HG03520 (cell line): Measurements from ENCODE around the gene LYZL1.
"Not testable (repeated sequence)": the region's sequence is repeated elsewhere in the genome, so short reads cannot be mapped to it uniquely, and the experiment has no call there.

Source experiments
- ATAC-seq: cut with Tn5 transposase; IDR thresholded peaks from one replicate; pipeline ENCODE4 v1.9.1; 2021; ENCODE audit warnings: mild to moderate bottlenecking, moderate library complexity; ENCODE audit not compliant: unreplicated experiment

Gene LYZL1

DNA sequence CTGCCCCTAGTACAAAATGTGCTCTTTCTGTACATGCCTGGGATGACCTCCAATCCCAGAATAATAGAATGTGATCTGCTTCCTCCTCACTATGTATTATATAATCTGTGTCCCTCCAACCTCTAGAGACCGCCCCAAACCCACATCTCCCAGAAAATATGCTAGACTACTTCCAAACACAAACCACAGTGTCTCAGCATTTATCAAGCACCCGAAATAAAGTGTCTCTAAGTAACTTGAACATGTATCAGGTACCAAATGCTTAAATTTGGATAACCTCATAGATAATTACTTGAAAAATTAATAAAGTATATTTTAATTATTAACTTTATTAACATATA, 16.1 kb downstream of the LYZL1 start:
- no peak for ATAC-seq

DNA sequence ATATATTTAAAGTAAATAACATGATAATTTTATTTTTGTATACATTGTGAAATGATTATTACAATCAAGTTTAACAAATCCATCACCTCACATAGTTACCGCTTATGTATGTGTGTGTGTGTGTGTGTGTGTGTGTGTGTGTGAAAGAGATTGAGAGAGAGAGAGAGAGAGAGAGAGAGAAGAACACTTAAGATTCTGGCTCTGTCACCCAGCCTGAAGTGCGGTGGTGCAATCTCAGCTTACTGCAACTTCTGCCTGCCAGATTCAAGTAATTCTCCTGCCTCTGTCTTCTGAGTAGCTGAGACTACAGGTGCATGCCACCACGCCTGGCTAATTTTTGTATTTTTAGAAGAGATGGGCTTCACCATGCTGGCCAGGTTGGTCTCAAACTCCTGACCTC, 17.8 kb downstream of the LYZL1 start:
- no peak for ATAC-seq

DNA sequence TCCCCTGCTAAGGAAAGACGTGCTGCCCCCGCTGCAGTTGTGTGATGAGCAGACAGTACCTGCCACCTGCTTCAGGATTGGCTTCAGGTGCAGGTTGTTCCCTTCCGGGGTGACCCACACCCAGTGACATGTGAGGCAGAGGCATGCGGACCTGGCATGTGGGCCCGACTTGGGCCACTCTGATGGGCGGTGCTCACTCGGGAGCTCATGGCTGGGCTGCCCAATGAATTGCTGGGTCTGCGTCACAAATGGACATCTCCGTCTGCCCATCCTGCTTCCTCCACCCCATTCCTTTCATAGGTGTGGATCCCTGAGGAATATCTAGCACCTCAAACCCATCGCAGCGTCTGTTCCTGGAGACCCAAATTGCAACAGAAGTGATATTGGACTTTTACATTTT, 19.3 kb downstream of the LYZL1 start:
- not testable (repeated sequence) for ATAC-seq

DNA sequence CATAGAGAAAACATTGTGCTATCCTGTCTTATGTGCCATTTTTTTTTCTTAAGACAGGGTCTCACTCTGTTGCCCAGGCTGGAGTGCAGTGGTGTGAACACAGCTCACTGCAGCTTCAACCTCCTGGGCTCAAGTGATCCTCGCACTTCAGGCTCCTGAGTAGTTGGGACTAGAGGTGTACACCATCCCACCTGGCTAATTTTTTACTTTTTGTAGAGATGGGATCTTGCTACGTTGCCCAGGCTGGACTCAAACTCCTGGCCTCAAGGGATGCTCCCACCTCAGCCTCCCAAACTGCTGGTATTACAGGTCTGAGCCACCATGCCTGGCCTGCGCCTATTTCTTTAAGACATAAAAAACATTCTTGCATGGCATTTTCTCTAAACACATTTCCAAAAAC, 20.6 kb downstream of the LYZL1 start:
- no peak for ATAC-seq

DNA sequence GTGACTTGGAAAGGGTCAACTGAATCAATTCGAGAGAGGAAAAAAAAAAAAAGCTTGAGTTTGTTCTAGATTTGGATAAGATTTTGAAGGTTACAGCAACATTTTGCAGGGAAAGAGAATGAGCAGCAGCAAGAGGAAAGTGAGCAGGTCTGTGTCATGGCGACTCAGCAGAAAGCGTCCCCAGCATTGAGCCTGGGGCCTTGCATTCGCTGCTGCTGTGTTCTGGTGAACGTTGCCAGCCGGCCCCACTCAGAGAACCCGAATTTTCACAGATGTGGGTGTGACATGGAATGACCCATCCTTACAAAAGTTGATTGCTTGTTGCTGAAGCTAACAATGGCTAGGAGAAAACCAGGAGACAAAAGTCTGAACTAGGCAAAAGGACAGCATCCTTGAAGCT, 21.6 kb downstream of the LYZL1 start:
- ATAC-seq = not testable (repeated sequence)

DNA sequence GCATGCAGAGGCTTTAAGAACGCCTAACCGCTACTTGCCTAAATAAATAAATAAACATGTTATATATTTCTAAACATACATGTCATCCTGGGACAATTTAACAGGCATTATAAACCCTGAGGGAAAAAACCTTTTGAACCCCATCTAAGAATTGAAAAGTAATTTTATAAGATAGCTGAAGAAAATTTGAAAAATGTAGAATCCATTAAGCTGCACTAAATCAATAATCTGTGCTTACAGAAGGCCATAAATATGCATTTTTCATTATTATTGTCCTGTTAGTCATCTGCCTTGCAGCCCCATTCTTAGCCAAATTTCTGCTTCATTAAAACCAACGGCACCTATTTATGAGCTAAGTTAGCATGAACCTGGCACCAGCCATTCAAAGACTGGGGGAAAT, 24.2 kb downstream of the LYZL1 start:
- ATAC-seq = no peak

DNA sequence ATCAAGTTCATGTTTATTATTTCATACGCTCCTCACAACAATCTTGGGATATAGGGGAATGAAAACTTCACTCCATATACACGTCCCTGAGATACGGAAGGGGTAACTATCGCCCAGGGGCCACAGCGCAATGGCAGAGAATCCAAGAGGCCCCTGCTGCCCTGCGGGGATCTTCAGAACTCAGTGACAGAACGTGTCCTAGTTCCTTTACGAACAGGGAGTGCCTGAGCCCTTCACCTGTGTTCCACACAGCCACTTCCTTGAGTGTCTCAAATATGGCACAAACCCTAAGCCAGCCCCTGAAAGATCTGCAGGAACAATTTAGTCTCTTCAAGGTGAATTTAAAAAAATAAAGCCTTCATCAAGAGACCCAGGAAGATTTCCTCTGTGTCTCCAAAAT, 25.9 kb downstream of the LYZL1 start:
- ATAC-seq = no peak

DNA sequence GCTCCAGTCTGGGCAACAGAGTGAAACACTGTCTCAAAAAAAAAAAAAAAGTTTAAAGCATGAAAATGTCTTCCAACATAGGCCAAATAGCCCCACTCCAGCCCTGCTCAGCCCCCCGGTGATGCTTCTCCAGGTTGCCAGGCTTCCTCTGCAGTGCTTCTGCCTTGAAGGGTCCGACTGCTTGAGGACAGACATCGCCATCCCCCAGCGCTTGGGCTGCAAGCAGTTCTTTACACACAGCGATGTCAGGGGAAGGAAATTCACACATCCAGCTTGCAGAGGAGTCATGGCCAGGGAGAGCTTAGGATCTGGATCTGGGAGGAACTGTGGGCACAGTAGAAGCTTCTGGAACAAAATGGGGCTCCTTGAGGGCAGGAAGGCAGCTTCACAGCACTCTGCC, 26.9 kb downstream of the LYZL1 start:
- no peak for ATAC-seq

DNA sequence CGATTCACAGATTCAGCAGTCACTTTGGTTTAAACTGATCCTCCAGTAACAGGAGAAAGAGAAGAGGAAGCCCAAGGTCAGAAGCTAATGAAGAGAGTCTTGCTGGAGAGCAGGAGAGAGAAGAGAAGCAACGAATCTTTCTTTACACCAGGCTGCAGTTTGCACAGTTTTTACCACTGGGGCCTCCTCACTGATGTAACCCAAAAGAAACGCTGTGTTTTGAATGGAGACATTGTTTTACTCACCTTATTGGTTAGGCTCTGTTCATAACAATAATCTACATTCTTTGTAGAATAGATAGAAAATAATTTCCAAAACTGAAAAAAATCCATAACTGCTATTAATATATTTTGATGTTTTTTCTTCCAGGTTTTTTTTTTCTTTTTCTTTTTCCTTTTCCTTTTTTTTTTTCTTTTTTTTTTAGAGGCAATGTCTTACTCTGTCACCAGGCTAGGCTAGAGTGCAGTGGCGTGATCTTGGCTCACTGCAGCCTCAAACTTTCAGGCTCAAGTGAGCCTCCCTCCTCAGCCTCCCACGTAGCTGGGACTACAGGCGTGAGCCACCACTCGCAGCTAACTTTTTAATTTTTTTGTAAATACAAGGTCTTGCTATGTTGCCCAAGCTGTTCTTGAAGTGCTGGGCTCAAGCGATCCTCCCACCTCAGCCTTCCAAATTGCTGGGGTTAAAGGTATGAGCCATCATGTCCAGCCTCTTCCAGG, 27.6 kb downstream of the LYZL1 start:
- ATAC-seq = no peak

DNA sequence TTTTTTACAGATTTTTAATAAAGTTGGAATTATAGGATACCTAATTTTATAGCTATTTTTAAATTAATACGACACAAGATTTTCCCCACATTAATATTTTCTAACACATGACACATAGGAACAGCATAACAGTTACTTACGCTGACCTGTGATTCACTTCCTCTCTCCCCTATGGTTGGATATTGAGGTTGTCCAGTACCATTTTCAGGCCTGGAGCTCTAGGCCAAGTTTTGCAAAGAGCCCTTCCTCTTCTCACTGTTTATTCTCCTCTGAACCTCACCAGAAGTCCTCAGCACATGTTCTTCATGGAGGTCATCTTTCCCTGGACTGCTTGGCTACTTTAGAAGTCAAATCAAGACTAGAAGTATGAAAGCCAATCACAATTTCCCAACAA, 28.2 kb downstream of the LYZL1 start:
- no peak for ATAC-seq

DNA sequence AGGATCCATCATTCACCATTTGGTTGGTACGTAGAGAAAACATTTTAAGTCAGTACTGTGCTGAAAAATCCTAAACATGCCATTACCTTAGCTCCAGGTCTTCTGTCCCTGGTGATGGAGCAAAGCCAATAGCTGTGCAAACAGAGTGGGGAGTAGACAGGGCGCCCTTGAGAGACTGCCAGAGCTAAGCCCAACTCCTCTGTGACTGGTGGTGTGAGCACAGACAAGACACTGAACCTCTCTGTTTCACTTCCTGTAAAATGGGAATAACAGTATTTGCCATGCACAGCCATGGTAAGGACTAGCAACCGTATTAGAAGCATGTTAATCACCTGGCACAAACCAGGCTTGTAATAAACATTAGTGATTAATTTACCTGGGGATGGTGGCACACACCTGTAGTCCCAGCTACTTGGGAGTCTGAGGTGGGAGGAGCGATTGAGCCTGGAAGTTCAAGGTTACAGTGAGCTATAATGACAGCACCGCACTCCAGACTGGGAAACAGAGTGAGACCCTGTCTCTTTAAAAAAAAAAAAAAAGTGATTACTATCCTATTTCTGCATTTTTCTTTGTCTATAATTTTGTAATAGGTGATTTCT, 28.7 kb downstream of the LYZL1 start:
- ATAC-seq = no peak

DNA sequence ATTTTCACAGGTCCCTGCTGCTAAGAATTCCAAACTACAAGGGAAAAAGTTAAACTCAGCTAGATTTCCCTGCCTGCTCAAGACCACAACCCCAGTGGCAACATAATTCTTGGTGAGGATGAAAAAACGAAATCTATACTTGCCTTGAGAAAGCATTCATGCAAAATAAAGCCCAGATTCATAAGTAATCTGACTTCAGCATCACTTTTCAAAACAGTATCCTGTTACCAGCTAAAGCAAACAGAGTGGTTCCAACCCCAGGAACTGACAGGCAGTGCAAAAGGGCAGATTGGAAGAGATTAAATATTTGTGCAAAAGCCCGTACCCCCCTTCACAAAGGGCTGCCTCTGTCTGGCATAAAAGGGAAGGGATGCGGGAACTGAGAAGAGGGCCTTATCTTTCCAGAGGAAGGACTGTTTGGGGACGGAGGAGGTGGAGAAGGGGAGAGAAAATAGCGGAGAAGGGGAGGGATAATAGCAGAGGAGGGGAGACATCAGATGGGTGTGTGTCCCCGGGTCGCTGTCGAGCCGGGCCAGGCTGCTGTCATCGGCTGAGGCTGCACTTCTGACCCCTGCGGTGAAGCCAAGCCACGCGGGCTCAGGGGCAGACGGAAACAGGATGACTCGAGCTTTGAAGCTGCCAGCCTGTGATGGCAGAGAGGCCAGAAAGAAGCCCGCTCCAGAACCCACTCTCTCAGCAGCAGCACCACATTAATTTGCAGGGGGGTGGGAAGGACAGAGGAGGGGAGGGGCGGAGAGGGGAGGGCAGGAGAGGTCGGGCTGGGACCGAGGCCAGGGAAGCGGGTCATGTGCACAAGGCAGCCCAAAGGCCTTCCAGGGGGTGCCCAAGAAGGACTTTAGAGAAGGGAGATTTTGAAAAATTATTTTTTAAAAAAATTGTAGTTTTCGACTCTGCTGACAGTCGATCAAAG, 29.5 kb downstream of the LYZL1 start:
- not testable (repeated sequence) for ATAC-seq

DNA sequence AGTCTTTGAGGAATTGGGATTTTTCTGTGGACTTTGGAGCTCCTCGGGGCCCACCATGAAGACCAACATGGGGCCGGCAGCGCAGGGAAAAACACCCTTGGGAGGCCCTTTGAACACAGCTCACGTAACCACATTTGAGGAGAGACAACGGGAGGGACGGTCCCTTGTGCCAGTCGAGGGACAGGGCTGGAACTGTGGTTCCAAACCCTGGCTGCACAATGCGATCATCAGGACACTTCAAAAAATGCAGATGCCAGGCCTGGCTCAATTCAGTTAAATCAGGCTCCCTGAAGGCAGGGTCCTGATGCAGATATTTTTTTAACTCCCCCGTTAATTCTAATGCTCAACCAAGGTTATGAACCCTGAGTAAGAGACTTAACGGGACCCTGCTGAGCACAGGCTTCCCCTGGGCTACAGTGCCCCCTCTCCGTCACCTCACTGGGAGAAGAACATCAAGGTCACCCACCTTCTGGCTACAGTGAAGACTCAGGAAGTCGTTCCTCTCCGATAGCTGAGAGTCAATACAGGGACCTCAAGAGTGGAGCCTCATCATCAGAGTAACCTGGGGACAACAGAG, 30.4 kb downstream of the LYZL1 start:
- no peak for ATAC-seq

DNA sequence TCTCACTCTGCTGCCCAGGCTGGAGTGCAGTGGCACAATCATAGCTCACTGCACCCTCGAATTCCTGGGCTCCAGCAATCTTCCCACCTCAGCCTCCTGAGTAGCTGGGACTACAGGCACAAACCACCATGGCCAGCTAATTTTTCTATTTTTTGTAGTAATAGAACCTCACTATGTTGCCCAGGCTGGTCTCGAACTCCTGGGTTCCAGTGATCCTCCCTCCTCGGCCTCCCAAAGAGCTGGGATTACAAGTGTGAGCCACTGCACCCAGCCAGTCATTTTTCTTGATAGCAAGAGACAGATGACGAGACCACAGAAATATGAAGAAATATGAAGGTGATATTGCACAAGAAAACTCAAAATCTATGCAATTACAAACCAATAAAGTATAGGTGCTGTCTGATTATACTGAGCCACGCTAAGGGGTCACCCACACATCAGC, 31.8 kb downstream of the LYZL1 start:
- ATAC-seq = not testable (repeated sequence)

DNA sequence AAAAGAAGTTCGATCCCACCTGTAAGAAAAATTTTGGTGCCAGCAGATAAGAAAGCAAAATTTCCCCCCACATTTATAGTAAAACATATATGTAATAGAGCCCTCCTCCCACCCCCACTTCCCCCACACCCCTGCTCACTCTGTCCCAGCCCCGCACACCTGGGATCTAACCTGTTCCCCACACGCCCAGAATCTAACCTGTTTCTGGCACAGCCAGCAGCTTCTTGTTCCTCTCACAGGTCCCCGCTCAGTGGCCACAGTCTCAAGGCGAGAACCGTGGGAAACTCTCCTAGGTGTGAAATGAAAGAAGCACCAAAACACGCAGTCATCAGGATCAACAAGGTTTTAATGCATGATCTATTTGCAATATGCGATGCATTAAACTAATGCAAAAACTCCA, 32.8 kb downstream of the LYZL1 start:
- no peak for ATAC-seq

DNA sequence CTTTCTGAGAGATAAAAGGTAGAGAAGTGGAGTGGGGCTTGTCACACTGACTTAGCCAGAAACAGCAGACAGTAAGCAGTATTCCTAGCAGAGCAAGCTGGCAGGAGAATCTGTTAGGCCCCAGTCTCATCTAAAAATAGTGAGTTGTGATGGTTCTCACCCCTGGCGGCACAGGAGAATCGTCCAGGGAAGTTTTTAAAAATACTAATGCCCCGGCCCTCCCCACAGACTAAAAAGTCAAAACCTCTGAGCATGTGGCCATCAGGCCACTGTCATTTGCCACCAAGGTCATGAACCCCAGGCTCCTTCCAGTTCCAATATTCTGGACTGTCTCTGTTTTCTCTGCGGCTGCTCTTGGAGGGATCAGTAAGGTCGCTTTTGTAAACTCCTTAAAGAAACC, 34.0 kb downstream of the LYZL1 start:
- no peak for ATAC-seq

DNA sequence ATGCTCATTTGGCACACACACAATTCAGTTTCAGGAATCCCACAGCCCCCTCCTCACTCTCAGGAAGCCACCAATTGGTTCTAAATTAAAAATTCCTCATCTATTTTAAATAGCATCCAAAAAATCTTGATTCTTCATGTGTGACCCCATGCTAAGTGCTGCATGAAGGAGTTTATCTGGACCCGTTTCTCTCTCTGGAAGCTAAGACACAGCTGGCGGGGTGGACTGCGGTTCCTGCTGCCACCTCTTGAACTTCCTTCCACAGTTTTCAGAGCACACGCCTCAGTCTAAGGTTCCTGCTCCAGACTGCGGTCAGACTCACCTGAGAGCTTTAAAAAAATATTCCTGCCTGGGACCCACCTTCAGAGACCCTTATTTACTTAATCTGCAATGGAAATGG, 34.5 kb downstream of the LYZL1 start:
- no peak for ATAC-seq

DNA sequence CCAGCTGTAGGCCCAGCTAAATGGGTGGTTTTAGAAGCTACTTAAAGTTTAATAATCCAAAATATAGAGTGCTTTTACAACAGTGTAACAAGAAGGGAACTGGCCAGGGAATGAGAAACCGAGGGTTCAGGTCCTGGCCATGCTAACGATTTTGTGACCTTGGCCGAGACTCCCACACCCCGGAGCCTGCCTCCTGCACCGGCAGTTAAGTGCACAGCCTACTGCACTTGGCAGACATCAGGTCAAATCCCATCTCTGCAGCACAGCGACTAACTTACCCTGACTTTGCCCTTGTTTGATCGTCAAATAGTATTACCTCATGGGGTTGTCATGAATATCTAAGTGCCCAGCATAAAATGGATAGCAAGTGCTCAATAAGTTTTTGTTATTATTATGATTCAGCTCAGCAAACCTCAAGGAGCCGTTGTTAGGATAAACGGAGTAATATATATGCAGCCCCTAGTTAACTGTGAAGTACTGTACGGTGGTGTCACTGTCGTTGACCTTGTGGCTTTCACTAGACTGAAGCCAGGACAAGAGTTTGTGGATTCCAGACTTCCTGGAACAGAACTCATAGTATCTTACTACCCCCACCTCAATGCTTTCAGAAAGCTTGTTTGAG, 35.5 kb downstream of the LYZL1 start:
- no peak for ATAC-seq

DNA sequence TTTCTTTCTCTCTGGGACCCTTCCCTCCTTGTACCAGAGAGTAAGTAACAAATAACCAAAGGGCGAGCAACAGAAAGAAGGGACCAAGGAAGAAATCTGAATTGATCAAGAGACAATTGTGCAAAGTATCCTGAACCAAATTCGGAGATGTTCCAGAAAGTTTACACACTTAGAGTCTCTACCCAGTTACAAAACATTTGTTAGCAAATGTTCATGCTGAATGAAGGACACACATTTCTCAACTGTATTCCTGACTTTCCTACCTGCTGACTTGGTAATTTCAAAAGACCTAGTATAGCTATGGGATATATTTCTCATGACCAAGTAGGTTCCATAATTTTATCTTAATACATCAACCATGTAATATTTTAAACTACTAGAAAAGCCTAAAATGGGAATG, 37.4 kb downstream of the LYZL1 start:
- ATAC-seq = no peak

DNA sequence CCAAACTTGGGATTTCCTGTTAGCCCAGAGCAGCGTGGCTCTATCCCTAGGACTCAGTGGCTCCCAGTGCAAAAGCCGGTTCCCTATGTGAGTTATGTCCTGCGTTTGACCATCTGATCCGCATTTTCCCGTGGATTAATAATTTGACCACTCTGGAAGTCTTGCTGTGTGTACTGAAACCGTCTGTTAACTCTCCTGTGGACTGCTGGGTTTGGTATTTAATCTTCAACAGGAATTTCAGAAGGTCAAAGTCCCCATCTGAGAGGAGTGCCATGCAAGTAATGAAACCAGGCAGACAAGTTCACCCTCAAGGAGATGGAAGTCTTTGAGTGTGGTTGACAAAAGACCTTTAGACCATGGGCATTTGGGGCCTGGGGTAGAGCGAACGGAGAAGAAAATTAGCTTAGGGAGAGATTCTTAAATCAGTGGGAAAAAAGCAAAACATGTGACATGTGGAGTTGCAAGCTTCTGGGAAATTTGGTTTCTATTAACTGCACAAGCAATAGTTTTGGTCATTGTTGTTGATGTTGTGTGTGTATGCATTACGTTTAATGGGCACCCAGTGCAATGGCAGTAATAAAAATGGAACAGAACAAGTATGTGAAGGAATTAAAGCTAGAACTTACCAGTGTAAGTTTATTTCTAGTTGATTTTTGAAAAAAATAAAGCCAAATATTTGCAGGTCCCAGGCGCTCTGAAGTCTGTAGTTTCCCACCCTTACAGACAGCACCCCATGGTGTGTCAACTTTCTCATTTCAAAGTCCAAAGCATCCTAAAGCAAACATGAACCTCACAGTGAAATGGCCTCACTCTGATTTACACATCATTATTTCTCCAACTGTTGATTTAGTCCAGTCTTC, 38.2 kb downstream of the LYZL1 start:
- ATAC-seq = no peak
